Measurements from ENCODE around the gene SERPINA3.

DNA sequence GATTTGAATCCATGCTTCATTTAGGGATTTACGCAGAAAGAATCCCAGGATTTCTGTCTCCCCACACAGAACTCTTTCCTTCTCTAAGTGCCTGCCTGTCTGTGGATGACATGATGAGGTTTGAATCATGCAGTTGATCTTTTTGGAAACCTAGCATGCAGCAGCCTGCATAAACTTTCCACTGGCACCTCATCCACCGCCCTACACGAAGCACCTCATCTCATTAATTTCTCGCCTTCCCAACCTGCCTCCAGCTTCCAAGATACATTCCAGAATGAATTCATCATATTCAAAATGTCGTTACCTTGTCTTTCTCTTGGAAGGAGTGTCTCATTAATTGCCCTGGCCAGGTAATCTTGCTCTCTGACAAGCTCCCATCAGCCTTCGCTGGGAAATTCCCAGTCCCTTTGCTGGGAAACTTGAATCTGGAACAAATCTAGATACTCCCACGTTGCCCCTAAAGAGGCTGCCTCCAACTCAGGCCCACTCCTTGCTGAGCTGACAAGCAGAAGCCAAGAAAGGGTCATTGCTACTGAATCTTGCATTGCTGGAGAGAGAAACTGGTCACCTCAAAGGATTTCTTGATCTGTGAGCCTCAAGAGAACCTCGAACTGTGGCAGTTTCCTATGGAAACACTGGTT is 48.2 kb downstream of the SERPINA3 start:
- TF ChIP-seq, protein P1, sequence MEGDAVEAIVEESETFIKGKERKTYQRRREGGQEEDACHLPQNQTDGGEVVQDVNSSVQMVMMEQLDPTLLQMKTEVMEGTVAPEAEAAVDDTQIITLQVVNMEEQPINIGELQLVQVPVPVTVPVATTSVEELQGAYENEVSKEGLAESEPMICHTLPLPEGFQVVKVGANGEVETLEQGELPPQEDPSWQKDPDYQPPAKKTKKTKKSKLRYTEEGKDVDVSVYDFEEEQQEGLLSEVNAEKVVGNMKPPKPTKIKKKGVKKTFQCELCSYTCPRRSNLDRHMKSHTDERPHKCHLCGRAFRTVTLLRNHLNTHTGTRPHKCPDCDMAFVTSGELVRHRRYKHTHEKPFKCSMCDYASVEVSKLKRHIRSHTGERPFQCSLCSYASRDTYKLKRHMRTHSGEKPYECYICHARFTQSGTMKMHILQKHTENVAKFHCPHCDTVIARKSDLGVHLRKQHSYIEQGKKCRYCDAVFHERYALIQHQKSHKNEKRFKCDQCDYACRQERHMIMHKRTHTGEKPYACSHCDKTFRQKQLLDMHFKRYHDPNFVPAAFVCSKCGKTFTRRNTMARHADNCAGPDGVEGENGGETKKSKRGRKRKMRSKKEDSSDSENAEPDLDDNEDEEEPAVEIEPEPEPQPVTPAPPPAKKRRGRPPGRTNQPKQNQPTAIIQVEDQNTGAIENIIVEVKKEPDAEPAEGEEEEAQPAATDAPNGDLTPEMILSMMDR (IDR thresholded peaks at IDR 0.05), result no peak
- no peak for TF ChIP-seq EZH2phosphoT487 (IDR thresholded peaks at IDR 0.05)
